SIG-M5 treated with dmso at 0.1 percent for 504 hours (cell line): ENCODE results near the gene RNU1-4.
"Not testable (repeated sequence)": the region's sequence is repeated elsewhere in the genome, so short reads cannot be mapped to it uniquely, and the experiment has no call there.

Experiments
- DNase-seq: peaks from one replicate; lab custom pipeline; 2025; ENCODE audit not compliant: unreplicated experiment; lab: John Stamatoyannopoulos, UW

RNU1-4 gene

DNA sequence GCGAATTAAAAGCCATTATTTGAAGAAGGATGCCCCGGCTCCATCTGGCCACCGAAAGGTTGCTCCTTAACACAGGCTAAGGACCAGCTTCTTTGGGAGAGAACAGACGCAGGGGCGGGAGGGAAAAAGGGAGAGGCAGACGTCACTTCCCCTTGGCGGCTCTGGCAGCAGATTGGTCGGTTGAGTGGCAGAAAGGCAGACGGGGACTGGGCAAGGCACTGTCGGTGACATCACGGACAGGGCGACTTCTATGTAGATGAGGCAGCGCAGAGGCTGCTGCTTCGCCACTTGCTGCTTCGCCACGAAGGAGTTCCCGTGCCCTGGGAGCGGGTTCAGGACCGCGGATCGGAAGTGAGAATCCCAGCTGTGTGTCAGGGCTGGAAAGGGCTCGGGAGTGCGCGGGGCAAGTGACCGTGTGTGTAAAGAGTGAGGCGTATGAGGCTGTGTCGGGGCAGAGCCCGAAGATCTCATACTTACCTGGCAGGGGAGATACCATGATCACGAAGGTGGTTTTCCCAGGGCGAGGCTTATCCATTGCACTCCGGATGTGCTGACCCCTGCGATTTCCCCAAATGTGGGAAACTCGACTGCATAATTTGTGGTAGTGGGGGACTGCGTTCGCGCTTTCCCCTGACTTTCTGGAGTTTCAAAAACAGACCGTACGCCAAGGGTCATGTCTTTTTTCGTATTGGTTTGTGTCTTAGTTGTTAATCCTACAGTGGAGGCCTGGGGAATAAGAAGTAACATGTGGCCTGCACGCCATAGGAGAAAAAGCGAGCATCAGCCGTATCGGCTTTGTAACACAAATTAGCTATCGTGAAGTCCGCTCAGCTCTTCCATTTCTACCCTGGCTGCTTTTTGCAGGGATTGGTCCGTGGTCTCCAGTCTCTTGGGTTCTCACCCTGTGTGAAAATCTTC lies at the start of gene RNU1-4:
TSS of gene RNU1-4 (plus strand) at position 470 of the 918 bp plus-strand sequence.
- DNase-seq: not testable (repeated sequence)

DNA sequence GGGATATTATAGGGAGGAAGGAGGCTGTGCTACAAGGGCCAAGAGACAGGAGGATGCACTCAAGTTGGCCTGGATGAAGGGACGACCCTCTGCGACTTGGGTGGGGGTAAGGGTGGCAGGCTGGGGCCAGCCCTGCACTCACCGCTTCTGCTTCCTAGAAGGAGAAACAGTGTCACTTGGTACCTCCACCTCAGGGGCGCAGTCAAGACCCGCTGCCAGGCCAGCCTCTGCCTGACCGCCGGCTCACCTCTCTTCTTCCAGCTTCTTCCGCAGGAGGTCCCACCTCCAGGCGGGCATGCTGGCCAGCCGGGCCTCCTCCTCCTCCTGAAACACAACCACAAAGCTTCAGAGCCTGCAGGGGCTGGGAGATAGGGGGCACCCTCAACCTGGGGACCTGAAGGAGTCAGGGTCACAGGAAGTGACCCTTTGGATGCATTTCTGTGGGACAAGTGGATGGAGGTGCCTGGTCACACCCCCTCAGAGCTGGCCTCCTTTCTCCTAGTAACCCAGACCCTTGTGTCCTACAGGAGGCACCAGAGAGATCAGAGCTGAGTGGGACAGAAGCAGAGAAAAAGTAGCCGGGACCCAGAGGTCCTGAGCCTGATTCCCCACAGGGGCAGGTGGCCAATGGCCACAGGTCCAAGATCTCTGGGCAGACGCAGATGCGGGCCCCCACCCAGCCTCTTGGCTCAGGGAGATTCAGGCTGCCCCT lies 49.2 kb upstream of the RNU1-4 start:
- DNase-seq: not testable (repeated sequence)

DNA sequence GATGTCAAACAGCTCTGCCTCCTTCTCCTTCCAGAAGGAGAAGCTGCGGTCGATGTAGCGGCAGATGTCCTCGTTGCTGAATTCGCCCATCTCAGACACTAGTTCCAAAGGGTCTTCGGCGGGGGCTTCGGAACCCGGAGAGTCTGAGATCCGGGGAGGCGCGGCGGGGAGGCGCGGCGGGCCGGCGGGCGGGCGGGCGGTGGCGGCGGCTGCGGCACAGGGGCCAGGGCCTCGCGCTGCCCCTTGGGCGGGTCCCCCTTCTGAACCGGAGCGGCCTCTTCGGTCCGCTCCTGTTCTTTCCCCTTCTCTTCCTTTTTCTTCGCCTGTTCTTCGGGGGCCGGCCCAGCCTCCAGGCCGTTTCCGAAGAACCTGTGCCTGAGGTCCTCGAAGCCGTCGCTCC lies 48.0 kb upstream of the RNU1-4 start:
- not testable (repeated sequence) for DNase-seq

DNA sequence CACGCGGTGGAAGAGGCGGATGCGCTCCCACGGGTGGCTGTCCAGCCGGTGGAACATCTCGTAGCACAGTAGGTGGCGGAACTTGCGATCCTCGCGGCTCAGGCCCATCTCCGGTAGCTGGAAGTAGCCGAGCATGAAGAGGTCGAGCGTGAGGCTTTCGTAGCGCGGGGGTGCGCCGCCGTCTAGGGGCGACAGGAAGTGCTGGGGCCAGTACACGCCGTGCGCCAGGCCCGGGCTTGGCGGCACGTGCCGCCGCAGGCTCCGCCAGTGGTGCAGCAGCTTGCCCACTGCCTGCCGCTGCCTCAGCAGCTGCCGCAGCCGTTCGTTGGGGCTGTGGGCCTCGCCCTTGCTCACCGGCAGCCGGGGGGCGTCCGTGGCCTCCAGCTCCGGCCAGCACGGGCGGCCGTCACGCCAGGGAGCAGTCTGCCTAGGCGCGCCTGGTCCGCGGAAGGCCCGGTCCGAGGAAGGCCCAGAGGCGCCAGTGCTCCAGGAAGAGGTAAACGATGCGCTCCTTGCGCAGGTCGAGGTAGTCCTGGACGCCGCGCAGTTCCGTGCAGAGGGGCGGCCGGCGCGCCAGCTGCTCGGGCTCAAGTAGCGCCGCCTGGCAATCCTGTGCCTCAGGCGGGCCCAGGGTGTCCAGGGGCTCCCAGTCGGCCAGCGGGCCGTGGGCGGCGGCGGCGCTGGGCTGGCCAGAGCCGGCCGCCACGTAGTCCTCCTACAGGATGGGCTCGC lies 47.4 kb upstream of the RNU1-4 start:
- not testable (repeated sequence) for DNase-seq

DNA sequence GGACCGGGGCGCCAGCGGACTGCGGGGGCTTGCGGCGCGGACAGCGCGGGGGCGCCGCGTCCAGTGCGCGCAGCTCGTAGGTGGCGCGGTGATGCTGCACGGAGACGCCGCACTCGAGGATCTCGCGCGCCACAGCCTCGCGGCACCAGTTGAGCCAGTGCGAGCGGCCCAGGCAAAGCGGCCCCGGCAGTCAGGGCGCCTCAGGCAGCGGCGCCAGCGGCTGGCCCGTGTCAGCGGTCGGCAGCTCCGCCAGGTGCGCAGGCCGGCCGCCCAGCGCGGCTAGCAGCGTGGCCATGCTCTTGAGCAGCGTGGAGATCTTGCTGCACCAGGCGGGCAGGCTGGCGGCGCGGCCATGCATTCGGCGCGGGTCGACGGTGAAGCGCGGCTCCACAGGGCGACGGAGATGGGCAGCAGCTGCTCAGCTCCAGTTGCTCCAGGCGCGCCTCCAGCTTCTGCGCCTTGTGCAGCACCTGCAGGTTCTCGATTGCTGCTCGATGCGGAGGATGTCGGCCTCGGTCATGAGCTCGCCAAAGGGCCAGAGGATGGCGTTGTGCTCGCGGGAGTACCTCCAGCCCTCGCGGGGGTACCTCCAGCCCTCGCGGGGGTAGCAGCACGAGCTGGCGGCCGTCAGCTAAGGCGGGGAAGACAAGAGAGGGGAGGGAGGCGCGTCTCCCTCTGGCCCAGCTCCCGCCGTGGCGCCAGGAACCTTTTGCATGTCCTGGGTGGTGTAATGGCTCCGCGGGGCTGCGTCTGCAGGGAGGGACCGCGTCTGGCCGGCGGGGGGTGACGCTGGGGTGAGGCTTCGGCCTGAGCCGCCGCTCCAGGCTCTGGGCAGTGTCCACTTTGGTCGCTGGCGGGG lies 46.6 kb upstream of the RNU1-4 start:
- not testable (repeated sequence) for DNase-seq

DNA sequence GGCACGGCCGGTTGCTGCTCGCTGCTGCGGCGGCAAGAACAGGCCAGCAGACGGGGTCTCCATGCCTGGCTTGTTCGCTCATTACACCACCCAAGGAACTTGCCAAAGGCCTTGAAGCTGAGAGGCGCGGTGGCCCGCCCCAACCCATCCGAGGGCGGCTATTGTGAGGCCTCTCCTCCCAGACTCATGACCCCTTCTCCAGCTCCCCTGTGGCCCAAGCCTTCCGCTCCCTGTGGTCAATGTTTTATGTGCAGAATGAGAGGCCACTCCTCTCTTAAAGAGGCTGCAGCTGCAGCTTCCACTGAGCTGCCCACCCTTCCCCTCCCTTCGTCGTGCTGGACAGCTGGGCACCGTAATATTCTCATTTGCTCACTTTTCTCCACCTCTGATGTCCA lies 46.0 kb upstream of the RNU1-4 start:
- not testable (repeated sequence) for DNase-seq

DNA sequence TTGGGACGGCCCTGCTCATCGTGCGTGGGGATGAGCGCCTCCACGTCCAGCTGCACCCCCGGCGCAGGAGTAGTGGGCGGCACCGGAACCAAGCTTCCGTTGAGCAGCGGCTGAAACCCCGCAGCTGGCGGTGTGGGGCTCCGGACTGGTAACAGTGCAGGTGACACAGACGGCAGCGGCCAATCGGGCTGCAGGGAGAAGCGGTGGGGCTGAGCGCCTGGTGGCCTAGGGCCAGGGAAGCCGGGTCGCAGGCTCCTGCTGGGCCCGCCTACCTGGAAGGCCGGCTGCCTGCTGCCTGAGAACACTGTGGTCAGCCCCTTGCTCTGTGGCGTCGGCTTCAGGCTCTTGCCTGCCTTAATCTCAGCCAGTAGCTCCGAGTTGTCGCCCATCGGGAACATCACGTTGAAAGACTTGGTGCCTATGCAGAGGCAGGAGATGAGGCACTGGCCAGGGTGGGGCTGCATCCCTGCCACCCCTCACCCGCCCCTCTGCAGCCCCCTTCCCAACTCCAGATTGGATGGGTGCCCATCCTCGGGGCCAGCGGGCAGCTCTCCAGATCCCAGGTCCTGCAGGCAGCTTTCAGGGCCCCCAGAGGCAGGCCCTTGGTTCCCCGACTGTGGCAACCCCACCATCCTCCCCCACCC lies 43.7 kb upstream of the RNU1-4 start:
- not testable (repeated sequence) for DNase-seq

DNA sequence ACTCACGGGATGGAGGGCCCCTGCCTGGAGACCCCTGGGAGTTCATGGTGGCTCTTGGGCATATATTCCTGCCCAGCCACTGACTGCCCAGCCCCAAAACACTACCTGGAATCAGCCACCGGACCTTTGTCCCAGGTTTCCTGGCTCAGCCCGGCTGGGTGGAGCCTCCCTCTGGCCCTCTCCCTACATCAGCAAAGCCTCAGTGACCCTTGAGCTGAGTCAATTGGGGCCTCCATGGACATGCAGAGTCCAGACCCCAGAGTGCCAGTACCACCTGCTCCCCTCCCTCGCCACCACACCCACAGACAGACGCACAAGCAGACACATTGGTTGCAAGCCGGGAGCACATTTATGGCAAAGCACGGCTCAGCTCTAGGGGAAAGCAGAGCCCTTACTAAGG lies 43.2 kb upstream of the RNU1-4 start:
- not testable (repeated sequence) for DNase-seq

DNA sequence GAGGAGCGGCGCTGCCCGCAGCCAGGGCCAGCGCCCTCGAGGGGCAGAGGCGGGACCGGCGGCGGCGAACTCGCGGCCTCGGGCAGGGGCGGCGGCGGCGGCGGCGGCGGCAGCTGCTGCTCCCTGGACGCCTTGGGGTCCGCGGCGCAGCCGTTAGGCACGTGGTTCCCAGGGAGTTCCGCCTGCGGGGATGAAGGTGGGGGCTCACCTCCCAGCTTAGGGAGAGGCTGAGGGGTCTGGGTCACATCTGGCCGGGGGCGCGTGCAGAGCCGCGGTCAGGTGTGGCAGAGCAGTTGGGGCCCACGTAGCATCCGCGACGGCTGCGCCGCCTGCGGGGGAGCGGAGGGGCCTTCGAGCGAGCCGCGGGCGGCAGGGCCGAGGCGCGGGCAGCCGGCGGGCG lies 40.9 kb upstream of the RNU1-4 start:
- DNase-seq: not testable (repeated sequence)

DNA sequence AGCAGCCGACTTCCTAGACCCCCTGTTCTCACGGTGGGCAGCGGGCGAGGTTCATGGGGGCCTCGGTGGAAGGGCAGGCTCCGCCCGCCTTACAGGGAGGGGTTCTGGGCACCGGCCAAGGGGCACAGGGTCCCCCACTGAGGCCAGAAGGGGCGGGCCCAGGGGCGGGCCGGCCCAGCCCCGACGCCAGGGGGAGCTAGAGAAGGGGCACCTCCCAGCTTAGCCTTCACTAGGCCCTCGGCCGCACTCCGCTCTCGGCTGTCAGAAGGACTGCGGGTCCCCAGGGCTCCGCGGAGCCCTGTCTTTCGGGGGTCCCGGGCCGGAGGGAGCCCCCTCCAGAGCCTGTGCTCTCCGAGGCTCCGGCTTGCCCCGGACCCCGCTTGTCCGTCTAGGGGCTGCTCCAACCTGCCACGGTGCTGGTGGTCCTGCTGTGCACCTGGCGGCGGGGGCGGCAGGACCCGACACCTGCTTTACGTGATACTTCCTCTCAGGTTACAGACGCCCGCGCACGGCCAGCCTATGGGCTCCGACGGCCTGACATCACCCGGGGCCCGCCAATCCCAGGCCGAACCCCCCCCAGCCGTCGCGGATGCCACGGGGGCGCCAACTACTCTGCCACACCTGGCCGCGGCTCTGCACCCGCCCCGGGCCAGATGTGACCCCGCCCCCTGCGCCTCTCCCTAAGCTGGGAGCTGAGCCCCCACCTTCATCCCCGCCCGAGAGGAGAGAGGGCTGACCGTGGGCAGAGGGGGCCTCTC lies 40.0 kb upstream of the RNU1-4 start:
- not testable (repeated sequence) for DNase-seq

DNA sequence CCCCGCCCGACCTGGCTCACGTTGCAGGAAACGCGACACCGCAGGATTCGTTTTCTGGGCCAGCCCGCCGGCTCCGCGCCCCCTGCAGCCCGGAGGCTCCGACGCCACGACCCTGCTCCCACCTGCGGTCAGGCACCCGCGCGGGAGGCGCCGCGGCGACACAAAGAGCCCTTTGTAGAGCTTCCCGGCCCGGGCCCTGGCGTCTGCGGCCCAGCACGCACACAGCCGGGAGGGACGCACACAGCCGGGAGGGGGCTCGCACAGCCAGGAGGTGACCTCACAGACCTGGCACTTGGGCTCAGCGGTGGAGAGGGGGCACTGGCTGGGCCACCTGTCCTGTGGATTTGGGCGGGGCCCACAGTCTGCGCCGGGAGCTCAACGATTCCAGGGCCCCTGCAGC lies 39.1 kb upstream of the RNU1-4 start:
- DNase-seq: not testable (repeated sequence)

DNA sequence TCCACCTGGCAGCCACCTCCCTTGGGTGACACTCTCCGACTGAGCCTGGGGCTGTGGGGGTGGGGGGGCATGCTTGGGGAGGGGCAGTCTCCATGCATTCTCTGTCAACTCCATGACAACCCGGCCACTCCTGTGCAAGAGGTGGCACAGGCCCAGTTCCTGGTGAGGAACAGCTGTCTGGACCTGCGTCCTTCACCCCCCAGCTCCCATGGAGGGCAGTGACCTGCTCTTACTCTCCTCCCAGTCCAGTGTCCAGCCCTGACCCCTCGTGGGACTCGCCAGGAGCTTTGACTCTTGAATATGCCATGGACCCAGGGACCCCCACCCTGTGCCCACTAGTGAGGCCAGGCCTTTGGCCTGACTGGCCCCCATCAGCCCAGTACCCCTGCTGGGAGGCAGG lies 38.0 kb upstream of the RNU1-4 start:
- not testable (repeated sequence) for DNase-seq

DNA sequence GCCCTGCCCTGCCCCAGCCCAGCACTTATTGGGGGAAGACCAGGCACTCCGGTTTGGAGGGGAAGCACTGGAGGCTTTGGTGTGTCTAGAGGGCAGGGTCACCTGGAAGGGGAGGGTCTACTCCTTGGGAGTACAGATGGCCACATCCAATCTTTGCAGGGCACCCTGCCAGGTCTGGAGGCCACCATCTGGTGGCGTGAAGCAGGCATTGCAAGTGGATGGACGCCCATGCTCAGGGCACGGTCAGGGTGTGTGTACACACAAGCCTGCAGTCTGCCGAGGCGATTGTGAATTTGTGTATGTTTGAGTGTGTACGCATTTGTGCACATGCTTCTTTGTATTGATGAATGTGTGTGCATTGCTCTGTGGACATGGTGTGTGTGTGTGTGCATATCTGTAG lies 37.2 kb upstream of the RNU1-4 start:
- DNase-seq: not testable (repeated sequence)

DNA sequence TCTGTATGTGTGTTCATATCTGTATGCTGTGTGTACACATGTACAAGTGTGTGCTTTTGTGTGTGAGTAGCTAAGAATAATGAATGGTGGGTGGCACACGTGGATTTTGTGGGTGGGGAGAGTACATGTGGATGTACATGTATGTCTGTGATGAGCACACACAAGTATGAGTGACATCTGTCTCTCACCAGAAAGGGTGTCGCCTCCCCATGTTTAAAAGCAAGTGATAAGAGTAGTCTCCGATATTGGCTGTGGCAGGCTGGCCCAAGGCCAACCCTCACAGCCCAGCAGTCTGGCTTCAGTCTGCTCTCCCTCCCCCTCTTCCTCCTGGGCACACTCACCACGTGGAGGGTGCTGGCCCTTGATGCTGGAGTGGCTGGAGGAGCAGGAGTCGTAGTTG lies 36.7 kb upstream of the RNU1-4 start:
- DNase-seq: not testable (repeated sequence)

DNA sequence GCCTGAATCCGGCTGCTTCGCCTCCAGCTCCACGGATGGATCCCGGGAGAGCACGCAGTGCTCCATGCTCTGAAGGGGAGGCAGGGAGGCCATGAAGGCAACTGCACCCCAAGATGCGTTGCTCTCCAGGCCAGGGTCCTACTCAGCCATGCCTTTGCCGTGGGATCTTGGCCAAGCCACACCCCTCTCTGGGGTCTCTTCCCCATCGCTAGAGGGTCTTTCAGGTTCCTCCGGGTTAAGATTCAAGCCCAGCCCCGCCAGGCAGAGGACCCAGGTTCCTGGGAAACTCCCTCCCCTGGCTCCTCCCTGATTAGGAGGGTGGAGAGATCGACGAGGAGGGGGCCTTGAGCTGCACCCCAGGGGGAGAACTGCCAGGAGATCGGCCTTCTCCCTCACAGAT lies 36.2 kb upstream of the RNU1-4 start:
- DNase-seq: not testable (repeated sequence)

DNA sequence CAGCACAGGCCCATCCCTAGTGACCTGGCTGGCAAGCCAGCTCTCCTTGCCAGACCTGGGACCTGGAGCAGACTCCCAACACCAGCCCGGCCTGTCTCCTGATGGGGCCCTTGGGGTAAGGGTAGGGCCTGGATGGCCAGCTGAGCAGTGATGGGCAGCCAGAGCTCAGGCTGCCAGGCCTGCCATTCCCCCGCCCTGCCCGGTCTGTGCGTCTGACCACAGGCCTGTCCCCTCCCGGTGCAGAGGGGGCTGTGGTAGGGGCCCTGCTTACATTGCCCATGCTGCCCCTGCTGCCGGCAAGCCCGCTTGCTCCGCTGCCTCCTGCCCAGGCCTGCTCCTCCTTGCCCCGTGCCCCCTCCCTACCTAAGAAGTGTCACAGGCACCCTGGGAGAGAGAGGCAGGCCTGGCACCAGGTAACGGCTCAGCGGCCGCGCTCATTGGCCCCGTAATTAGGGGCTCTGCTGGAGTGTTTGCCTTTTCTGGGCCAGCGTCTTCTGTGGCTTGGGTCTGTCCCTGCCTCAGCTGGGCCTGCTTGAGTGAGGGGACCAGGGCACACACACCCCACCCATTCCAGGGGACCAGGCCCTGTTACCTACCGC lies 35.7 kb upstream of the RNU1-4 start:
- not testable (repeated sequence) for DNase-seq

DNA sequence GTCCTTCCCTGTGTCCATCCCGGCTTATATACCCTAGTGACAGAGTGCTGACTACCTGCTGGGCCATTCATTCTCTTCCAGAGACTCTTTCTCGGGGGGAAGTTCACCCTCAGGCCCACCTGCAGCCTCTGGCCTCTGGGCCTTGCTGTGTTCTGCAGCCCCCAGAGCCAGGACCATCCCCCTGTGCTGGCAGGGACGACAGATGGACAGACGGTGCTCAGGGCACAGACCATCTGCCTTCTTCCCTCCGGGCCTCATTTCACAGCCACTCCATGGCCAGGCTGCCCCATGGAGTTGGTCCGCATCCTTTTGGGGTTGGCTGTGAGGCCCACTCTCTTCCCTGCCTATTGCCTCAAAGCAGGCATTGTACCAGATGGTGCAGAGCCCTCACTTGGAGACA lies 34.0 kb upstream of the RNU1-4 start:
- DNase-seq: not testable (repeated sequence)

DNA sequence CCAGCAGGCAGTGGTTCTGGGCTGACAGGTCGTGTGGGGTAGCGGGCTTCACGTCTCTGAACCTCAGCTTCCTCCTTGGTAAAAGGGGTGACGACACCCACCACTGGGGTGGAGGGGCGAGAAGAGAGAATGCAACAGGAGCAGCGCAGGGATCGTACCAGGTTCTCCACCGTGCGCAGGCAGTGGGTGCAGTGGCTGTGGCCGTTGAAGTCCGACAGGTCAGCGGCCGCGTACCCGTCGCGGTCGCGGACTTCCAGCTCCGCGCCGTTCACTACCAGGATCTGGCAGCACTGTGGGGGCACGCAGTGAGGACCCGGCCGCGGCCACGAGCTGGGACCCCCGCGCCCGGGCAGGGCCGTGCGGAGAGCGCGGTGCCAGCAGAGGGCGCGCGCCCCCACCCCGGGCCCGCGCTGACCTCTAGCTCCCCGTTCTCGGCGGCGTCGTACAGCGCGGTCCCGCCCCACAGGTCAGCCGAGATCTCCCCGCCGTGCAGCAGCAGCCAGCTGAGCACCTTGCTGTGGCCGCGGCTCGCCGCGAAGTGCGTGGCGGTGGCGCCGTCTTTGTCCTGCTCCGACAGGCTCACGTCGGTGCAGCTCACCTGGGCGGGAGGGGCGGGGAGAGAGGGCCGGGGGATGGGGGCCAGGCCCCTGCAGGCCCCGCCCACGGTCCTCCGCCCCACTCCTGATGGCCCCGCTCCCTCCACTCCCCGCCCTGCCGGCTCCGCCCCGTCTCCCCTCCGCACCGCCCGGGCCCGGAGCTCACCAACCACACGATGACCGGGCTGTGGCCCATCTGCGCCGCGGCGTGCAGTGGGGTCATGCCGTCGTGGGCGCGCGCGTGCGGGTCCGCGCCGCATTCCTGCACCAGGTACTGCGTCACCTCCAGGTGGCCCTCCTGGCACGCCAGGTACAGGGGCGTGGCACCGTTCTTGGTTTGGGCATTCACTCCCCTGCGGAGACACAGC lies 32.9 kb upstream of the RNU1-4 start:
- DNase-seq: not testable (repeated sequence)
